Fibroblast of mammary gland (primary cell): ENCODE measurements around the gene JAK3.

Experiments
- DNase-seq: peaks from one replicate; pipeline ENCODE4 v3.0.0-alpha.2; 2010; ENCODE audit warnings: low read depth
- H3K4me3 ChIP-seq: 2 replicates; pipeline ENCODE4 v1.5.1; 2011; ENCODE audit warnings: low read depth, mild to moderate bottlenecking, low read length, moderate library complexity; ENCODE audit not compliant: control insufficient read depth
- TF ChIP-seq, protein P1 (sequence below): conservative IDR thresholded peaks from 2 replicates; pipeline ENCODE4 v1.5.1; 2011; ENCODE audit warnings: low read depth, low read length, inconsistent platforms; ENCODE audit not compliant: control insufficient read depth, insufficient read depth

JAK3 gene

GRCh38 chr19:17775991-17776803 is 71.6 kb downstream of the JAK3 start:
- H3K4me3 ChIP-seq, result no peak overlapping the region
- DNase-seq, result peak; percentile 82
- TF ChIP-seq, protein P1, sequence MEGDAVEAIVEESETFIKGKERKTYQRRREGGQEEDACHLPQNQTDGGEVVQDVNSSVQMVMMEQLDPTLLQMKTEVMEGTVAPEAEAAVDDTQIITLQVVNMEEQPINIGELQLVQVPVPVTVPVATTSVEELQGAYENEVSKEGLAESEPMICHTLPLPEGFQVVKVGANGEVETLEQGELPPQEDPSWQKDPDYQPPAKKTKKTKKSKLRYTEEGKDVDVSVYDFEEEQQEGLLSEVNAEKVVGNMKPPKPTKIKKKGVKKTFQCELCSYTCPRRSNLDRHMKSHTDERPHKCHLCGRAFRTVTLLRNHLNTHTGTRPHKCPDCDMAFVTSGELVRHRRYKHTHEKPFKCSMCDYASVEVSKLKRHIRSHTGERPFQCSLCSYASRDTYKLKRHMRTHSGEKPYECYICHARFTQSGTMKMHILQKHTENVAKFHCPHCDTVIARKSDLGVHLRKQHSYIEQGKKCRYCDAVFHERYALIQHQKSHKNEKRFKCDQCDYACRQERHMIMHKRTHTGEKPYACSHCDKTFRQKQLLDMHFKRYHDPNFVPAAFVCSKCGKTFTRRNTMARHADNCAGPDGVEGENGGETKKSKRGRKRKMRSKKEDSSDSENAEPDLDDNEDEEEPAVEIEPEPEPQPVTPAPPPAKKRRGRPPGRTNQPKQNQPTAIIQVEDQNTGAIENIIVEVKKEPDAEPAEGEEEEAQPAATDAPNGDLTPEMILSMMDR, result no peak

- H3K4me3 ChIP-seq, result no peak overlapping the region
- TF ChIP-seq, protein P1, result peak; percentile 65
- DNase-seq, result peak; percentile 47
Observed at GRCh38 chr19:17775245-17775927, 72.4 kb downstream of the JAK3 start.
